NCI-H146 treated with DMSO at 0.1 percent for 48 hours (cell line): ENCODE measurements around the gene OFD1.

Experiments used
- DNase-seq: peaks from one replicate; lab custom pipeline; 2025; ENCODE audit not compliant: unreplicated experiment; lab: John Stamatoyannopoulos, UW

The OFD1 gene

GRCh38 chrX:13790206-13791131, 55.9 kb downstream of the OFD1 start:
- DNase-seq = no peak

DNA sequence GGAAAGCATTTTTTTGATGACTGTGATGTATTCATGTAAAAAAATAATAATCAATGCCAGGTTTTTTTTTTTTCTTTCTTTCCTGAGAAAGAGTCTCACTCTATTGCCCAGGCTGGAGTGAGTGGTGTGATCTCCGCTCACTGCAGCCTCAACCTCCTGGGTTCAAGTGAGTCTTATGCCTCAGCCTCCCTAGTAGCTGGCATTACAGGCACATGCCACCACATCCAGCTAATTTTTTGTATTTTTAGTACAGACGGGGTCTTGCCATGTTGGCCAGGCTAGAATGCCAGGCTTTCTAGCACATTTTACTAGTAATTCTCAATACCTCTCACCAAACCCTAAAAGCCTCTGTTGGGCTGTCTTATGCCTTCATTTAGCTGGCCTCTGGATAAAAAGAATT, 56.6 kb downstream of the OFD1 start:
- DNase-seq = no peak

DNA sequence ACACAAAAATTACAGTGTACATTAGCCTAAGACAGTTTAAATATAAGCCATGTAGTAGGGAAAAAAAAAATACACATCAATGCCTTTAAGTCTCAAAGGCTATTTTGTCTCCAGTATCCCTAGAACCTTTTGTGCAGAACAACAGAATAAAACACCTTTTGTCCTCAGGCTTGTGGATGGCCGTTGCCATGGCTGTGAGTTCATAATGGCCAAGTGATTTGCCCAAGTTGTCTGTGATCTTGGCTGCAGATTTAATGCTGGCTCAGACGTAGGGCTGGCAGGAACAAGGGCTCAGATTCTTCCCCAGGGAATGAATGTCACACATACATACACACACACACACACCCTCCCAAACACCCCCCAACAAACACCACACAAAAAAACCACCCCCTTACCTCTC, 57.0 kb downstream of the OFD1 start:
- DNase-seq = no peak

GRCh38 chrX:13793897-13794296, 59.3 kb downstream of the OFD1 start:
- DNase-seq = no peak

GRCh38 chrX:13794417-13794816, 59.9 kb downstream of the OFD1 start:
- no peak for DNase-seq

- DNase-seq = no peak
These were observed 63.0 kb downstream of the OFD1 start for GRCh38 chrX:13797512-13797911.

DNA sequence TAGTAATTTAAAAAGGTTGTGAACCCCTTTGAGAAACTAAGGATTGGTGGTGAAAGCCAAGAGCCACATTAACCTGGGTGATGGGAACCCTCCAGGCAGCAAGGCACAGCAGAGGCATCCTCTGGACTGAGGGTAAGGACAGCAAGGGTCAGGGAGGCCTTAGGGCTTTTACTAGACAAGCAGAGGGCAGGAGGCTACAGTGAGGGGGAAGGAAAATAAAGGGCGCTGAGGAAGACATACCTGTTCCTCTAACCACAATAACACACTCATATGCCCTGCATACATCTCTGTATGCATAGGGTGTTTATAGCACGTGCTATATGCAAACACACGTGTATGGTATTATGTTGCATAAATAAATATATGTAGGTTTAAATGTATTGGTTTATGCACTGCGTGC, 63.6 kb downstream of the OFD1 start:
- no peak for DNase-seq

DNA sequence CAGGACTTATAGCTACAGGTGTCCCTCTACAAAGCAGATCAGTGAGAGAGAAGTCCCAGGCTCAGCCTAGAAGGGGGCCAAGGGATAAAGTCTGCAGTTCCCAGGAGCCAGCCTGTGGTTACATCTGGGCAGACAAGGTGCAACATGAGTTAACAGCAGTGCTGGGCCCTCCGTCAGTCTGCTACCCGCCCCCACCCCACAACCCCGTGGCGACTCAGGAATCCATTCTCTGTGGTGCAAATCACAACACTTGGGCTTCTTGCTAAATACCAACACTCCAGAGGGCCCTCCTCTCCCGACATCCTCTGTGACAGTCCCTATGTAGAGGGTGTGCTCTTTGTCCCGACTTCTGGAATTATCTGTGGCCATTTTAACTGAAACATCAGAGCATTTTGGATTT, 68.6 kb downstream of the OFD1 start:
- DNase-seq = no peak

DNA sequence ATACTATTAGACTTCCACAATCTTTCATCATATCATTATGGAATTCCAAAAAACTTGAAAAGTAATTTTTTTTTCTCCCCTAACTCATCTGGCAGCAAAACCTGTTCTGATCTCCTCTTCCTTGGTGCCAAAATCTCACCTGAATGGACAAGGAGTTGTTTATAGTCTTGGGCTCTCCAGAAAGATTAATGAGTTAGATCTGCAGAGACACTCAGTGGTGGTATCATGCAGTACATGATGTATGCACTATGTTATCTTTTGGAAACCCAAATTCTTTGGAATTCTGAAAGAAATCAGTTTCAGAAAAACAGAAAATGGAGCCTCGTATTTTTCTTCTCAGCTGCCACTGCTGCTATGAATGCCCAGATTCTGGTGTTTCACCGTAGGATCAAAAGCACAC, 70.7 kb downstream of the OFD1 start:
- DNase-seq = no peak

DNA sequence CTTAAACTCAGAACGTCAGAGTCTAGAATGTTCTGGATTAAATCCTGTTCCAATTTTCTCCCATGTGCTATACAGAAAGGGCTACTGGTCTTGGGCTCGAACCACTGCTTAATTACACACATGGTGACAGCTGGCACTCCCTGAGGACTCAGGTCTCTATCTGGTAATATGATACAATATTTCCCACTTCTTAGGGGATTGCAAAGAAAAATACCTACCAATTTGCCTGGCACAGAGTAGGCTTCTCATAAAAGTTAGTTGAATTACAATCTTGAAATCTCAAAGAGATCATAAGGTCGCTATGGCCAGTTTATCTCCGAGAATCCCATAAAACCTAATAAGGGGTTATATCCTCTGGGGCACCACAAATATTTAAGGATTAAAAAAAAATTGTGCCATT, 73.7 kb downstream of the OFD1 start:
- DNase-seq = peak; percentile 2

DNA sequence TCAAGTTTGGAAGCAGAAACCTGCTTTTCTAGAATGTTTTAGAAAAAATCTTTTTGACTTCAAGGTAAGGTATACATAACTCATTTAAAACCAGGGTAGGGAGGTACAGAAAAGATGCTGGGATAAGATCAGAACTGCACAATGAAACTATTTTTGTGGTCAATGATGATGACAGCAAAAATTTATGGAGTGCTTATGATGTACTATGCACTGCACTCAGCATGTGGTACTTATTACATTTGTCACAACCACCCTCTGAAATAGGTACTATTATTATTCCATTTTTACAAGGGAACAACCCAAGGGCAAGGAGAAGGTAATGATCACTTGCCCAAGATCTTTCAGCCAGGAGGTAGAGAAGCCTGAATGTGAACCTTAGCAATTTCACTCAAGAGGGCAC, 74.3 kb downstream of the OFD1 start:
- no peak for DNase-seq

DNA sequence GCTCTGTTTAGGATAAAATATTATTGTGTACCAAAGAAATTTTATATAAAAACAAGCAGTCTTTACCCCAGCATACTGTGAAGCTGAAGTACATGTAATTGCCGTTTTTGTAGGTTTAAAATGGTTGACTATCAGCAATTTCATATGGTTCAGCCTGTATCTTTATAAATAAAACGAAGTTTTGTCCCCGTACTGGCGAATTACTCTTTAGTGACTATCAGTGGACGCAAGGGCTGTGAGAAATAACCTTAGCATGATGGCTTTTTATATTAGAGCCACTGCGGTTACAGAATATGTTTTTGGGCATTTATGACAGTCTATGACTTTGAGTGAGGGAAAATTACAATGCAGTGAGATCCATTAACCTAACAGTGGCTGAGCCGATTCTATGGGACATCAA, 81.1 kb downstream of the OFD1 start:
- DNase-seq = no peak

GRCh38 chrX:13816176-13816575, 81.6 kb downstream of the OFD1 start:
- DNase-seq = no peak

- no peak for DNase-seq
These were observed 82.4 kb downstream of the OFD1 start, which contains the start of gene GPM6B for GRCh38 chrX:13816643-13817627. Gene GPM6B, minus strand, starts transcription at chrX:13817093. Its CDS starts 189 bp downstream, at chrX:13816904.
